MM.1S (cell line): Measurements from ENCODE around the gene STXBP6.

Experiments
- CTCF ChIP-seq: fragments of 300-600 bp; sonication (generic); IDR thresholded peaks from 2 replicates; pipeline ENCODE4 v1.5.1; 2016; ENCODE audit warnings: antibody characterized with exemption, low read length, mixed read lengths
- EZH2 ChIP-seq: fragments of 300-600 bp; sonication (generic); optimal IDR thresholded peaks from 2 replicates; pipeline ENCODE3; 2017; ENCODE audit warnings: low read depth, mild to moderate bottlenecking, antibody characterized with exemption, low read length, mixed read lengths

DNA sequence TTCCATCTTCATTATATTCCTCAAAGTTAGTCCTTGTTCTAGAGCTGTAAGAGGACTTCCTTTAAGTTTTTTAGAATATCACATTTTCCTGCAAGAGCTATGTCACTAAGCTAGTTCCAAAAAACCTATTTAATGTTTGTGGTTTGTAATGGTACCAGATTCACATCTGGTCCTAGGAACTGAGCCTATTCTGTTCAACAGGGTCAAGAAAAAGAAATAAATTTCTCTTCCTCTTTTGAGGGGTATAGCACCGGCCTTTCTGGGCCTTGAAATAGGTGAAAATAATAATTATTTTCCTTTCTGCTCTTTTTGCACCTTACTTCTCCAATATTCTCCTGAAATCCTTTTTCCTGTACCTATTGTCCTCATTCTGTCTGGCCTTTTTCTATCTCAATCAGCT lies 3.6 kb upstream of the STXBP6 start:
- TF ChIP-seq CTCF = no peak
- no peak for TF ChIP-seq EZH2
